GM12891 (cell line): ENCODE measurements around the gene MRAS.

Experiments used
- DNase-seq: peaks from one replicate; pipeline ENCODE4 v3.0.0; 2011; ENCODE audit warnings: low spot score; ENCODE audit not compliant: insufficient read length
- FAIRE-seq: peaks from 2 replicates; lab custom pipeline; 2011; peaks lifted over from hg19 to GRCh38; lab: Jason Lieb, UNC
- PAX5 ChIP-seq: IDR thresholded peaks from 2 replicates; pipeline ENCODE4 v1.6.1; 2011; ENCODE audit warnings: low read length, moderate library complexity, mild to moderate bottlenecking; ENCODE audit not compliant: insufficient read depth, severe bottlenecking
- POLR2A ChIP-seq: IDR thresholded peaks from 2 replicates; pipeline ENCODE4 v1.6.1; 2011; ENCODE audit warnings: low read depth, low read length, control low read depth
- POLR2AphosphoS5 ChIP-seq: IDR thresholded peaks from 2 replicates; pipeline ENCODE4 v1.6.1; 2011; ENCODE audit warnings: low read depth, low read length, control low read depth
- POU2F2 ChIP-seq: IDR thresholded peaks from 2 replicates; pipeline ENCODE4 v1.6.1; 2011; ENCODE audit warnings: low read depth, mild to moderate bottlenecking, control low read depth, low read length, moderate library complexity
- SPI1 ChIP-seq: IDR thresholded peaks from 2 replicates; pipeline ENCODE4 v1.6.1; 2011; ENCODE audit warnings: low read depth, low read length, control low read depth
- TAF1 ChIP-seq: IDR thresholded peaks from 2 replicates; pipeline ENCODE4 v1.6.1; 2011; ENCODE audit warnings: low read depth, low read length, control low read depth

The MRAS gene

DNA sequence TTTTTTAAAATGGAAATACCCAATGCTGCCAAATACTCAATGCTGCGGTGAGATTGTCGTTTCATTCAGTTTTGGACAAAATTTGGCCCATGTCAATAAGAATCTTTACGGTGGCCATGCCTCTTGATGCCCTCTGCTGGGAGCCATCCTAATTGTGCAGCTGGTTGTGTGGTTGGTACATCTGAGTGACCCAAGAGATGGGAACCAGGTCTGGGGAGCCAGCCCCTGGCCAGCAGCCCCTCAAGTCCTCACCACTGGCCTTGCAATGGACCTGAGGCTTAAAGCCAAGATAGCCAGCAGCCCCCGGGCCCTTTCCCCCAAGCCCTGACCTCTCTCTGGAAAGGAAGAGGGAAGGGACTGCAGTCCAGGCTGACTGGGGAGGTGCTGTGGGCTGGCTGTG lies 49.6 kb downstream of the MRAS start:
- no peak for TF ChIP-seq SPI1
- no peak for TF ChIP-seq POU2F2
- TF ChIP-seq PAX5: no peak
- no peak for TF ChIP-seq POLR2A
- TF ChIP-seq POLR2AphosphoS5: no peak
- no peak for TF ChIP-seq TAF1
- FAIRE-seq: no peak
- DNase-seq: no peak

- DNase-seq (no peak), FAIRE-seq (no peak)
- no peak for TF ChIP-seq SPI1
- no peak for TF ChIP-seq PAX5
- no peak for TF ChIP-seq POLR2AphosphoS5
- no peak for TF ChIP-seq TAF1
- no peak for TF ChIP-seq POU2F2
- no peak for TF ChIP-seq POLR2A
These were observed 50.6 kb downstream of the MRAS start for GRCh38 chr3:138398791-138399575.

GRCh38 chr3:138399766-138400165 lies 51.4 kb downstream of the MRAS start:
- TF ChIP-seq POLR2AphosphoS5 (no peak), POLR2A (no peak), SPI1 (no peak), PAX5 (no peak), TAF1 (no peak)
- DNase-seq (no peak), FAIRE-seq (no peak)

GRCh38 chr3:138400651-138401070 lies 52.3 kb downstream of the MRAS start:
- FAIRE-seq (no peak), DNase-seq (no peak)
- TF ChIP-seq TAF1 (no peak), POLR2AphosphoS5 (no peak), SPI1 (no peak), POU2F2 (no peak), POLR2A (no peak)

DNA sequence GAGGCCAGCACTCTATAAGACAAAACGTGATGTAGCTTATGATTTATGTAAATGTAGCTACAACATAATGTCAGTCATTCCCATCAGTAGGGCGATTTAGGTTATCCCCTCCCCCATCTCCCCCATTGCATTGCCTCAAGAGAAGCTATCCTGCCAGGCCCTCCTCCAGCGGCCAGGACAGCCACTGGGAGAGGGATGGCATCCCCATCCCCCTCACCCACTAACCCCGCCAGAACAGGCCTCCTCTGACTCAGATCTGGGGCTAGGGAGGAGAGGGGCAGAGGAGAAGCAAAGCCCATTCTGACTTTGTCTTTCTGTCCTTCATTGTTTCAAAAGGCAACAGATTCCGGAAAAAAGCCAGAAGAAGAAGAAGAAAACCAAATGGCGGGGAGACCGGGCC lies 53.5 kb downstream of the MRAS start:
- TF ChIP-seq TAF1 (no peak), PAX5 (no peak), POLR2AphosphoS5 (no peak), SPI1 (no peak), POU2F2 (no peak), POLR2A (no peak)

DNA sequence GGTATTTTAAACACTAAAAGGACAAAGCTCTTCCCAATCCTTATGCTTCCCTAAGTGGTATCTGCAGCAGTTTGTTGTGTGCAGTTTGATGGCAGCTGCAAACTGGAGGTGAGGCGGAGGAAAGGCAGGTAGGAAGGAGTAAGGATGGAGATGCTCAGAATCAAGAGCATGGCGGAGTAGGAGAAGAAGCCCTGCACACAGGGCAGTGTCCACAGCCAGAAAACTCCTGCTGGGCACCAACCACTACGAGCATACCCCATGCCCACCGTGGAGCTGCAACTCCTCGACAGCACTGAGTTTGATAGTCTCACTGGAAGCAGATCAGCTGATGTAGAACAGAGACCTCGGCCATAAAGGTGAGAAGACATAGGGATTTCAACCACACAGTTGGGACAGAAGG lies 55.7 kb downstream of the MRAS start:
- TF ChIP-seq POLR2AphosphoS5 (no peak), PAX5 (no peak), POLR2A (no peak), SPI1 (no peak)
- DNase-seq (no peak), FAIRE-seq (no peak)

More for the DNA sequence above, 53.5 kb downstream of the MRAS start:
- no peak for FAIRE-seq
- DNase-seq: no peak

DNA sequence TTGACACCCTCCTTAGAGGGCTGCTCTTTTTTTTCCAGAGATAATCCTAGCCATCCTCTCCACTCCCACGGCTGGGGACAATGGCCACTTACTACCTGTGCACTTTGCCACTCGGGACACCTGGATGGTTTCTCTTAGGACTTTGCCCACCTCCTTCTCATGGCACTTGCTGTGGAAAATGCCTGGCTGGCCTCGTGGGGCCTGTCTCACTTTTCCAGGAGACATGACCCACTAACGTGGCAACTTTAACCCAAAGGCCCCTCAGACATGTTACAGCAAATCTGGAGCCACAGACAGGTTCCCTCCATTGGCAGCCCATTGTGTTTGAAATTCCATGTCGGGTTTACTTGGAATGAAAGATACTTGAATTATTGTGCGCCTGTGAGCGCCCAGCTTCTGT lies 56.6 kb downstream of the MRAS start:
- DNase-seq: no peak
- no peak for TF ChIP-seq POU2F2
- no peak for TF ChIP-seq TAF1
- no peak for FAIRE-seq

DNA sequence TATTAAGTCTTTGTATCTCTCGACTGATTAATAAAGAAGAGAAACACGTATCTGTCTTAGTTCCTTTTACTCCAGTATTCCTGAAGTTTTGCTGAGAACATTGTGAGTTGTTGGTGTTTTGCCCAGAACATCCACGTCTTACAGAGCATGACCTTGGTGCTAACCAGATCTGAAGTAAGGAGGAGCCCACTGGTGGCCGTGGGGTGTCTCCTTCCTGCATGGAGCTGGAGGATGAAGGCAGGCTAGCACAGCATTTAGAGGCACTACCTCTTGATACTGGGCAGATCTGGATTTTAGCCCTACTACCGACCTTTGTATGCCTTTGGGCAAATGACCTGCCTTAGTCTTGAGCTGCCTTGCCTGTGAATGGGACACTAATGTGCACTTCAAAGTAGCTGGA lies 57.1 kb downstream of the MRAS start:
- no peak for TF ChIP-seq TAF1
- no peak for TF ChIP-seq POU2F2
- no peak for TF ChIP-seq POLR2AphosphoS5
- no peak for TF ChIP-seq SPI1
- no peak for TF ChIP-seq POLR2A
- no peak for TF ChIP-seq PAX5
- FAIRE-seq (no peak), DNase-seq (no peak)

DNA sequence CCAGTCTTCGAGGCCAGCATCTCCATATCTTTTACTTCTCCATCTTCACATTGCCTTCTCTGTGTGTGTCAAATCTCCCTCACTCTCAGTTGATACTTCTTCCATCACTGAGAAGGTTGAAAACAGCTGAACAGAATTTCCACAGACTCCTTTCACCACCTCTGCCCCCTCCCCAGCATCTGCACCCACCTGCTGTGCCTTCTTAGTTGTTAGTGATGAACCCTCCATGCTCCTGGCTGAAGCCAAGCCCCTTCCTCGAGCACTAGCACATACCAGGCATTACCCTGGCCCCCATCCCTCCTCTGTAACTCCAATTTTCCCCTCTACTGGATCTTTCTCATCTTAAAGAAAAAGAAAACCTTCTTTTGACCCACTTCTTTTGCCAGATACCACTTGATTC lies 58.2 kb downstream of the MRAS start:
- DNase-seq: no peak
- no peak for TF ChIP-seq TAF1
- no peak for TF ChIP-seq POLR2AphosphoS5
- no peak for TF ChIP-seq SPI1
- TF ChIP-seq POLR2A: no peak
- no peak for TF ChIP-seq POU2F2
- TF ChIP-seq PAX5: no peak
- no peak for FAIRE-seq
